Measurements from ENCODE around the gene TRAPPC14.

Gene TRAPPC14

GRCh38 chr7:100124301-100125230 is 34.0 kb downstream of the TRAPPC14 start:
- no peak for DNase-seq

- no peak for DNase-seq
Measured at GRCh38 chr7:100122568-100122967, 36.0 kb downstream of the TRAPPC14 start.

DNA sequence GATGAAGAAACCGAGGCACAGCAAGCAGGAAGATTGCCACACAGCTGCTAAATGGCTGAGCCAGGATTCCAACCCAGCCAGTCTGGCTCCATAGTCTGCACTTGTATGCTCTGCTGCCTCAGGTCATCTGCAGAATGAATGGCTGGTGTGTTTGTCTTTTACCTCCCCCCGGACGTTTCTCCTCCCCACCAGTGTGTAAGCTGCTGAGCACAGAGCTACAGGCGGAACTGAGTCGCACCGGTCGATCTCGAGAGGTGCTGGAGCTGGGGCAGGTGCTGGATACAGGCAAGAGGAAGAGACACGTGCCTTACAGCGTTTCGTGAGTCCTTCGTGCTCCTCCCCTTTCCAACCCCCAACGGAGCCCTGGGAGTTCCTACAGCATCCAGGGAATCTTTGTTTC is 36.5 kb downstream of the TRAPPC14 start:
- no peak for DNase-seq

- DNase-seq, result no peak
Measured at GRCh38 chr7:100120733-100121036, 37.8 kb downstream of the TRAPPC14 start.

- peak; percentile 80 for DNase-seq
Measured at GRCh38 chr7:100119970-100120732, 38.4 kb downstream of the TRAPPC14 start.

GRCh38 chr7:100119072-100119969 is 39.2 kb downstream of the TRAPPC14 start, which contains the start of the genes CNPY4 and TAF6:
Gene CNPY4, plus strand, starts transcription at chr7:100119634. Its CDS starts 111 bp downstream, at chr7:100119745.
Gene TAF6, minus strand, starts transcription at chr7:100119358. Its CDS starts 5,149 bp downstream, at chr7:100114209.
- DNase-seq, result peak; percentile 96

GRCh38 chr7:100118388-100119071 is 40.0 kb downstream of the TRAPPC14 start:
- DNase-seq, result no peak

- no peak for DNase-seq
Measured at GRCh38 chr7:100115026-100115425, 43.5 kb downstream of the TRAPPC14 start.

DNA sequence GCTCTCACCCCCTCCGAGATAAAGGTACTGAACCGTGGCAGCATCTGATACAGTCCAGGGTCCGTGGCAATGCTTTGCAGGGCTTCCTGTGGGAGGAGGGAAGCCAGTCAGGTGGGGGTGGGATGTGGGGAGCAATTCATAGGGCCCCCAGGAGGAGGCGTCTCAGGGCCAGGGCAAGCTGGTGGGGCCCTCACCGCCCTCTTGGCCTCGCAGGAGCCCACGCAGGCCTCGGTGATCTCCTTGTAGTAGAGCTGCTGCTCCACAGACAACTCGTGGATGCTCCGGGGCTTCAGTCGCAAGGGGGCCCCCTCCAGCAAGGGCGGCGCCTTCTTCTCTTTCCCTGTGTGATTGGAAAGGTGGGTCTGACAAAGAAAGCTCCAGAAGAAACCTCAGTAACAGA is 46.6 kb downstream of the TRAPPC14 start:
- no peak for DNase-seq

GRCh38 chr7:100111156-100111555 is 47.4 kb downstream of the TRAPPC14 start:
- DNase-seq, result no peak

- DNase-seq, result no peak
Measured at GRCh38 chr7:100109521-100110163, 48.9 kb downstream of the TRAPPC14 start.

- DNase-seq, result no peak
Measured at GRCh38 chr7:100107890-100108289, 50.6 kb downstream of the TRAPPC14 start.

GRCh38 chr7:100107125-100107737 is 51.3 kb downstream of the TRAPPC14 start:
- no peak for DNase-seq

DNA sequence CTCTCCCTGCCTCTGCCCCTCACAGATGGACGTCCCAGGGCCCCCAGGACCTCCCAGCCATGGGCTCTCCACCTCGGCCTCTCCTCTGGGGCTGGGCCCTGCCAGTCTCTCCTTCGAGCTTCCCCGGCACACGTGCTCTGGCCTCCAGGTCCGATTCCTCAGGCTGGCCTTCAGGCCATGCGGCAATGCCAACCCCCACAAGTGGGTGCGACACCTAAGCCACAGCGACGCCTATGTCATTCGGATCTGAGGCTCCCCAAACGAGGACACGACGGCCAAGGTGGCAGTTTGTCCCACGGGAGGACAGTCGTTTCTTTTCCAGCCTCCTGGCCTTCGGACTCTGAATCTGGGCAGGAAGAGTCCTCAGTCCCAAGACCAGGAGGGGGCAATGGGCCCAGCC is 51.9 kb downstream of the TRAPPC14 start:
- DNase-seq, result no peak

- DNase-seq, result no peak
Measured at GRCh38 chr7:100105534-100105933, 53.0 kb downstream of the TRAPPC14 start.
